ENCODE measurements around the gene ZNF142. TPM values are rescaled to one million over a fixed set of nuclear protein-coding genes. Genes with fewer than 3 reads are reported as not detected.

Gene ZNF142
- total RNA-seq, 1 experiment from 2014 or later: 29.2 TPM

DNA sequence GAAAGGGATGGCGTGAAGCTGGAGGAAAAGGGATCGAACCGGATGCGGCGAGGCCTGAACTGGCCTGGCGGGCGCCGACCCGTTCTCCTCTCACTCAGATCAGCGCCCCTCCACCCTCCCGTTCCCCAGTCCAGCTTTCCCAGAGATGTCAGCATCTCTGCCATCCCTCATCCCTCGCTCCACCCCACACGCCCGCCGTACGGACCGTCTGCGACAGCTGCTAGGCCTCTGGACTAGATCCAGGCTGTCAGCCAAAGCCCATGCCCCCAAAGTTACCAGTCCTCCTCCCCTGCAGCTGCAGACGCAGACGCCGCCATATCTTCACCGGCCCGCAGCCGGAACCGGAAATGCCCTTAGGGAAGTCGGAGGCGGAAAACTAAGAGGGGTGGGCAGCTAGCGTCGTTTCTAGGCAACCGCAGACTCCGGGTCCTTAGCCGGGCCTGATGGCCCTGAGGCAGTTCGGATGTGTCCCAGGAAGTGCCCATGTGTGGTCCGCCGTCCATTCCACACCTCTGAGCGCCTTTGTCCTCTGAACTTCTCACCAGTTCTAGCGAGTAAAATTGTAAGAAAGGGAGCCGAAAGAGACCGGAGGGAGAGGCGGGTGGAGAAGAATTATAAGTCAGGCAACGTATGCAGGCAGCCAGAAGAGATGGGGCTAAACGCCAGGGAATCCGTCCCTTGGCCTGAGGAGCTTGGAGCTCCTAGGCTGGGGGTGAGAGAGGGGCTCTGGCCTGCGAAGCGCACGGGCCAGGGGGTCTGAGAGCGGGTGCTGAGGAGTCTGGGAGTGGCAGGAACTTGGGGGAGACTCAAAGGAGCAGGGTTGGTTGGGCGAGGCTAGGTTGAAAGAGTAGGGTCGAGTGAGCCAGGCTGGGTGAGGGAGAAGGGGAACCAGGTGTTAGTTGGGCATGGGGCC, 12.5 kb upstream of the ZNF142 start, which contains the start of the genes RNF25 and STK36 (continued):
- TF ChIP-seq, protein P1, sequence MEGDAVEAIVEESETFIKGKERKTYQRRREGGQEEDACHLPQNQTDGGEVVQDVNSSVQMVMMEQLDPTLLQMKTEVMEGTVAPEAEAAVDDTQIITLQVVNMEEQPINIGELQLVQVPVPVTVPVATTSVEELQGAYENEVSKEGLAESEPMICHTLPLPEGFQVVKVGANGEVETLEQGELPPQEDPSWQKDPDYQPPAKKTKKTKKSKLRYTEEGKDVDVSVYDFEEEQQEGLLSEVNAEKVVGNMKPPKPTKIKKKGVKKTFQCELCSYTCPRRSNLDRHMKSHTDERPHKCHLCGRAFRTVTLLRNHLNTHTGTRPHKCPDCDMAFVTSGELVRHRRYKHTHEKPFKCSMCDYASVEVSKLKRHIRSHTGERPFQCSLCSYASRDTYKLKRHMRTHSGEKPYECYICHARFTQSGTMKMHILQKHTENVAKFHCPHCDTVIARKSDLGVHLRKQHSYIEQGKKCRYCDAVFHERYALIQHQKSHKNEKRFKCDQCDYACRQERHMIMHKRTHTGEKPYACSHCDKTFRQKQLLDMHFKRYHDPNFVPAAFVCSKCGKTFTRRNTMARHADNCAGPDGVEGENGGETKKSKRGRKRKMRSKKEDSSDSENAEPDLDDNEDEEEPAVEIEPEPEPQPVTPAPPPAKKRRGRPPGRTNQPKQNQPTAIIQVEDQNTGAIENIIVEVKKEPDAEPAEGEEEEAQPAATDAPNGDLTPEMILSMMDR (IDR thresholded peaks at IDR 0.05 in 2 of 3, conservative IDR thresholded peaks at IDR 0.05 in 1 of 3; ENCODE audit: borderline replicate concordance in 1 of 3, insufficient read depth in 1 of 3, low read depth in 2 of 3, low read length in 2 of 3): no peak
- TF ChIP-seq POLR2AphosphoS5 (IDR thresholded peaks at IDR 0.05; ENCODE audit: low read depth, low read length) (peak; percentile 91), ZFX (IDR thresholded peaks at IDR 0.05) (no peak), SP1 (IDR thresholded peaks at IDR 0.05; ENCODE audit: low read depth) (peak; percentile 33), JUND (IDR thresholded peaks at IDR 0.05) (no peak), YY1 (IDR thresholded peaks at IDR 0.05; ENCODE audit: extremely low read depth, insufficient replicate concordance, low read depth, low read length) (peak; percentile 93), POLR2A (IDR thresholded peaks at IDR 0.05; ENCODE audit: borderline replicate concordance, extremely low read depth, insufficient read depth, insufficient read length) (peak; percentile 44), FOSL1 (IDR thresholded peaks at IDR 0.05; ENCODE audit: low read depth) (no peak), ZNF274 (IDR thresholded peaks at IDR 0.05; ENCODE audit: low read depth, low read length) (no peak), TCF7L2 (IDR thresholded peaks at IDR 0.05; ENCODE audit: borderline replicate concordance, extremely low read depth, insufficient read depth, insufficient read length) (no peak), CEBPB (IDR thresholded peaks at IDR 0.05; ENCODE audit: low read depth) (no peak)
- TF ChIP-seq, protein P2, sequence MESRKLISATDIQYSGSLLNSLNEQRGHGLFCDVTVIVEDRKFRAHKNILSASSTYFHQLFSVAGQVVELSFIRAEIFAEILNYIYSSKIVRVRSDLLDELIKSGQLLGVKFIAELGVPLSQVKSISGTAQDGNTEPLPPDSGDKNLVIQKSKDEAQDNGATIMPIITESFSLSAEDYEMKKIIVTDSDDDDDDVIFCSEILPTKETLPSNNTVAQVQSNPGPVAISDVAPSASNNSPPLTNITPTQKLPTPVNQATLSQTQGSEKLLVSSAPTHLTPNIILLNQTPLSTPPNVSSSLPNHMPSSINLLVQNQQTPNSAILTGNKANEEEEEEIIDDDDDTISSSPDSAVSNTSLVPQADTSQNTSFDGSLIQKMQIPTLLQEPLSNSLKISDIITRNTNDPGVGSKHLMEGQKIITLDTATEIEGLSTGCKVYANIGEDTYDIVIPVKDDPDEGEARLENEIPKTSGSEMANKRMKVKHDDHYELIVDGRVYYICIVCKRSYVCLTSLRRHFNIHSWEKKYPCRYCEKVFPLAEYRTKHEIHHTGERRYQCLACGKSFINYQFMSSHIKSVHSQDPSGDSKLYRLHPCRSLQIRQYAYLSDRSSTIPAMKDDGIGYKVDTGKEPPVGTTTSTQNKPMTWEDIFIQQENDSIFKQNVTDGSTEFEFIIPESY (IDR thresholded peaks at IDR 0.05; ENCODE audit: extremely low read depth, insufficient replicate concordance, low read length): no peak
